ENCODE data around the gene LEP. TPM values are rescaled to one million over a fixed set of nuclear protein-coding genes. Genes with fewer than 3 reads are reported as not detected.

LEP gene
- total RNA-seq, 1 experiment from 2014 or later = not detected

DNA sequence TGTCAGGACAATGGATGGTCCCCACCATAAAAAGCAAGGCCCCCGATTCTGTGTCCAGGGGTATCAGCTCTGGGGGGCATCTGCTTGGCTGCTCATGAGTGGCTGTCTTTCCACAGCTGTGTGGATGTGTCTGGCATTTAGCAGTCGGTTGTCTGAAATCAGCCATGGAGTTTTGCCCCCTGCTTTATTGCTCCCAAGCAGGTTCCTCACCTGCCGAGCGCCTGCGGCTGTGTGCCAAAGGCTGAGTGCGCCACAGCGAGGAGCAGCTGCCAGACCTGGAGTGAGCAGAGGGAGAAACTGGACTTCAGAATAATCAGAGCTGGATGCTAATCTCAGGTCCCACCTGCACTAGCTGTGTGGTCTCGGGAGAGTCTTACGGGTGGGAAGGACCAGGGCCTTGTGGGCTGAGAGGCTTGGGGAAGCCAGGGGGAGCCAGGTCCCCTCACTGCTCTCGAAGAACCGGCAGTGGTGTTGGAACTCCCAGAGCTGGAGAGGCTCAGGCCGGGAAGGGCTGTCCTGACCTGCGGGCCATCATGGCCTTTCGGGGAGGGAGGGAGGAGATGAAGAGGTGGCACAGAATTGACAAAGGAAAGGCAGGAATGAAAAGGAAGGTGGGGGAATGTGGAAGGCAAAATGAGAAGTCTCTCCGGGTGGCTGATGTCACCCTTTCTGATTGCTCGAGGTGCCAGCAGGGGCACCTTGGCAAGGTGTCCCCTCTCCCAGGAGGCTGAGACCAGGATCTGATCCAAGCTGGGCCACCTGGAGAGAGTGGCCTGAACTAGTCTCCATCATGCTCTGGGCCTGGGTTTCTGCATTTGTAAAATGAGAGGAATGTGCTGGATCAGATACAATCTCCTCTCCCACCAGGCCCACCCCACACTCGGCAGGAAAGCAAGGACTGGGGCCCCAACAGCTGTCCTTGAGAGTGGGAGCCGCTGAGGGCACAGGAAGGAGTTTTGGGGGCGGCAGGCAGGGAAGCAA is 30.2 kb upstream of the LEP start:
- TF ChIP-seq TCF7L2 (IDR thresholded peaks at IDR 0.05; ENCODE audit: low read depth, low read length) = no peak
- TF ChIP-seq, protein P1, sequence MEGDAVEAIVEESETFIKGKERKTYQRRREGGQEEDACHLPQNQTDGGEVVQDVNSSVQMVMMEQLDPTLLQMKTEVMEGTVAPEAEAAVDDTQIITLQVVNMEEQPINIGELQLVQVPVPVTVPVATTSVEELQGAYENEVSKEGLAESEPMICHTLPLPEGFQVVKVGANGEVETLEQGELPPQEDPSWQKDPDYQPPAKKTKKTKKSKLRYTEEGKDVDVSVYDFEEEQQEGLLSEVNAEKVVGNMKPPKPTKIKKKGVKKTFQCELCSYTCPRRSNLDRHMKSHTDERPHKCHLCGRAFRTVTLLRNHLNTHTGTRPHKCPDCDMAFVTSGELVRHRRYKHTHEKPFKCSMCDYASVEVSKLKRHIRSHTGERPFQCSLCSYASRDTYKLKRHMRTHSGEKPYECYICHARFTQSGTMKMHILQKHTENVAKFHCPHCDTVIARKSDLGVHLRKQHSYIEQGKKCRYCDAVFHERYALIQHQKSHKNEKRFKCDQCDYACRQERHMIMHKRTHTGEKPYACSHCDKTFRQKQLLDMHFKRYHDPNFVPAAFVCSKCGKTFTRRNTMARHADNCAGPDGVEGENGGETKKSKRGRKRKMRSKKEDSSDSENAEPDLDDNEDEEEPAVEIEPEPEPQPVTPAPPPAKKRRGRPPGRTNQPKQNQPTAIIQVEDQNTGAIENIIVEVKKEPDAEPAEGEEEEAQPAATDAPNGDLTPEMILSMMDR (IDR thresholded peaks at IDR 0.05) = no peak
- TF ChIP-seq SIN3A (IDR thresholded peaks at IDR 0.05; ENCODE audit: borderline replicate concordance, insufficient read depth, low read depth, low read length) = no peak
- no peak for TF ChIP-seq POLR2AphosphoS5 (IDR thresholded peaks at IDR 0.05; ENCODE audit: low read depth, low read length)
- CTCF ChIA-PET = interaction anchor here (1.5 to 3.7 kb wide), 2 partner anchors 10 to 75 kb away, joined by 4 to 38 read pairs; no protein-coding TSS in a partner anchor
- POLR2A ChIA-PET = no interaction called here
- Histone ChIP-seq H3K27ac (ENCODE audit: low read length) (no peak overlapping the region), H3K27me3 (ENCODE audit: control insufficient read depth, insufficient read depth, low read length) (peaks cover 5% of the 10 kb centered on the region), H3K9me3 (ENCODE audit: control insufficient read depth, insufficient read depth, low read depth, low read length) (no peaks in the 10 kb centered on the region), H3K4me3 (ENCODE audit: low read depth in 2 of 2, low read length in 2 of 2) (no peak overlapping the region), H3K4me1 (ENCODE audit: control insufficient read depth, insufficient read depth, low read length) (no peaks in the 10 kb centered on the region; the same call in 1 of the 2 replicates), H3K36me3 (ENCODE audit: control insufficient read depth, insufficient read depth, low read length) (no peaks in the 10 kb centered on the region)
- ATAC-seq (no peak), DNase-seq (ENCODE audit: low read depth, low spot score) (no peak)
- in situ Hi-C loops (cut with HindIII; ENCODE audit: low pct_unique_long_range_greater_than_20kb, low sequenced_read_pairs) = no loop called here
- BruUV-seq (replicated peaks) = no TSS peak
- intact Hi-C loops (cut with micrococcal nuclease; ENCODE audit: unreplicated experiment) = no loop called here

DNA sequence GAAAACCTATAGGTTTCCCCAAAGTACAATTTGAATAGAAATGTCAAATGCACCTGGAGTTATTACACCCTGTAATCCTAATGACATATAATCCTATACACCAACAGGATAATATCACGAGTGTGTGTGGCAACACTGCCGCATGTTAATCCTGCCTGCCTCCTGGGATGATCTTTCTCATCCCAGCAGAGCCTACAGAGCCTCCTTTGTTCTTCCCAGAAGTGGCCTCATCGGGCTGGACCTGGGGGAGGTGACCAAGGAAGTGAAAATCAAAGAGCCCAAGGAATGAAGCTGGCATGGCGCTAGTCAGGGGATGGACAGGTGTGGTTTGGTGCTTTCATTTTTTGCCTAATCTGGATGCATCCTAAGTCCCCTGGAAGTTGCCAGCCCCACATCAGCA is 29.5 kb upstream of the LEP start:
- no peak overlapping the region for H3K27ac ChIP-seq (ENCODE audit: low read length)
- no peaks in the 10 kb centered on the region for H3K9me3 ChIP-seq (ENCODE audit: control insufficient read depth, insufficient read depth, low read depth, low read length)
- TF ChIP-seq POLR2AphosphoS5 (IDR thresholded peaks at IDR 0.05; ENCODE audit: low read depth, low read length) (no peak), SIN3A (IDR thresholded peaks at IDR 0.05; ENCODE audit: borderline replicate concordance, insufficient read depth, low read depth, low read length) (no peak), TCF7L2 (IDR thresholded peaks at IDR 0.05; ENCODE audit: low read depth, low read length) (no peak)
- TF ChIP-seq, protein P2, sequence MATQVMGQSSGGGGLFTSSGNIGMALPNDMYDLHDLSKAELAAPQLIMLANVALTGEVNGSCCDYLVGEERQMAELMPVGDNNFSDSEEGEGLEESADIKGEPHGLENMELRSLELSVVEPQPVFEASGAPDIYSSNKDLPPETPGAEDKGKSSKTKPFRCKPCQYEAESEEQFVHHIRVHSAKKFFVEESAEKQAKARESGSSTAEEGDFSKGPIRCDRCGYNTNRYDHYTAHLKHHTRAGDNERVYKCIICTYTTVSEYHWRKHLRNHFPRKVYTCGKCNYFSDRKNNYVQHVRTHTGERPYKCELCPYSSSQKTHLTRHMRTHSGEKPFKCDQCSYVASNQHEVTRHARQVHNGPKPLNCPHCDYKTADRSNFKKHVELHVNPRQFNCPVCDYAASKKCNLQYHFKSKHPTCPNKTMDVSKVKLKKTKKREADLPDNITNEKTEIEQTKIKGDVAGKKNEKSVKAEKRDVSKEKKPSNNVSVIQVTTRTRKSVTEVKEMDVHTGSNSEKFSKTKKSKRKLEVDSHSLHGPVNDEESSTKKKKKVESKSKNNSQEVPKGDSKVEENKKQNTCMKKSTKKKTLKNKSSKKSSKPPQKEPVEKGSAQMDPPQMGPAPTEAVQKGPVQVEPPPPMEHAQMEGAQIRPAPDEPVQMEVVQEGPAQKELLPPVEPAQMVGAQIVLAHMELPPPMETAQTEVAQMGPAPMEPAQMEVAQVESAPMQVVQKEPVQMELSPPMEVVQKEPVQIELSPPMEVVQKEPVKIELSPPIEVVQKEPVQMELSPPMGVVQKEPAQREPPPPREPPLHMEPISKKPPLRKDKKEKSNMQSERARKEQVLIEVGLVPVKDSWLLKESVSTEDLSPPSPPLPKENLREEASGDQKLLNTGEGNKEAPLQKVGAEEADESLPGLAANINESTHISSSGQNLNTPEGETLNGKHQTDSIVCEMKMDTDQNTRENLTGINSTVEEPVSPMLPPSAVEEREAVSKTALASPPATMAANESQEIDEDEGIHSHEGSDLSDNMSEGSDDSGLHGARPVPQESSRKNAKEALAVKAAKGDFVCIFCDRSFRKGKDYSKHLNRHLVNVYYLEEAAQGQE (IDR thresholded peaks at IDR 0.05; ENCODE audit: insufficient read depth in 1 of 2, low read depth in 2 of 2, low read length in 1 of 2) = no peak
- TF ChIP-seq, protein P1 (IDR thresholded peaks at IDR 0.05) = no peak
- intact Hi-C loops (cut with micrococcal nuclease; ENCODE audit: unreplicated experiment) (no loop called here), in situ Hi-C loops (cut with HindIII; ENCODE audit: low pct_unique_long_range_greater_than_20kb, low sequenced_read_pairs) (no loop called here)
- H3K4me3 ChIP-seq (ENCODE audit: low read depth in 2 of 2, low read length in 2 of 2) = no peak overlapping the region
- peaks cover 5% of the 10 kb centered on the region for H3K27me3 ChIP-seq (ENCODE audit: control insufficient read depth, insufficient read depth, low read length)
- no peak for ATAC-seq
- DNase-seq (ENCODE audit: low read depth, low spot score) = no peak
- H3K4me1 ChIP-seq (ENCODE audit: control insufficient read depth, insufficient read depth, low read length) = no peaks in the 10 kb centered on the region; the same call in 1 of the 2 replicates
- no peaks in the 10 kb centered on the region for H3K36me3 ChIP-seq (ENCODE audit: control insufficient read depth, insufficient read depth, low read length)
- ChIA-PET CTCF (interaction anchor here (1.5 kb wide), 1 partner anchor 9 kb away, joined by 4 read pairs; no protein-coding TSS in a partner anchor), POLR2A (no interaction called here)
- no TSS peak for BruUV-seq (replicated peaks)

Data from Panc1 (cell line).